Lower lobe of right lung (tissue), 2 donors: ENCODE measurements around the gene BTBD10. TPM values are rescaled to one million over a fixed set of nuclear protein-coding genes. Genes with fewer than 3 reads are reported as not detected.
A peak's percentile ranks its signal among the peaks of the same experiment; 100 is the strongest.

Experiments
- ATAC-seq, 2 donors: fragments of 200-7000 bp; cut with Tn5 transposase; one replicate each; pipeline ENCODE4 v1.9.1; 2020 to 2022; ENCODE audit warnings: mild to moderate bottlenecking in 2 of 2, moderate library complexity in 2 of 2
- DNase-seq: peaks from one replicate; pipeline ENCODE4 v3.0.0-alpha.2; 2020
- H3K27ac ChIP-seq: fragments of 200-600 bp; one replicate; pipeline ENCODE4 v1.8.0; 2022
- H3K27me3 ChIP-seq: fragments of 200-600 bp; one replicate; pipeline ENCODE4 v1.8.0; 2022; ENCODE audit warnings: low read depth
- H3K36me3 ChIP-seq: fragments of 200-600 bp; one replicate; pipeline ENCODE4 v1.8.0; 2022; ENCODE audit warnings: mild to moderate bottlenecking
- H3K4me1 ChIP-seq: fragments of 200-600 bp; one replicate; pipeline ENCODE4 v1.8.0; 2022
- H3K4me3 ChIP-seq: fragments of 200-600 bp; one replicate; pipeline ENCODE4 v1.8.0; 2022; ENCODE audit warnings: mild to moderate bottlenecking
- H3K9me3 ChIP-seq: fragments of 200-600 bp; one replicate; pipeline ENCODE4 v1.8.0; 2022
- CTCF ChIP-seq: fragments of 200-600 bp; IDR thresholded peaks from one replicate; pipeline ENCODE4 v1.8.0; 2022; ENCODE audit warnings: antibody characterized with exemption, mild to moderate bottlenecking
- intact Hi-C: fragments of 100-400 bp; cut with DNase I; formaldehyde crosslinking; loops from one replicate; pipeline ENCODE4 v1.11.0; 2022
- long read RNA-seq: library from polyadenylated mRNA; unstranded; transcript quantifications from one replicate; pipeline ENCODE4 v2.0.0, GENCODE V29; 2021
- total RNA-seq: library from RNA; stranded (reverse); fragmentation: NEBNext Ultra II Directional; extraction: Animal tissue kit (Norgen Biotek cat#: 25700); gene quantifications from one replicate; pipeline ENCODE4 v1.2.1, GENCODE V29; 2021
- donor health status: DM: no; HTN: yes; CAD: no; lungs with severe emphysema.

The BTBD10 gene
- 25.1 TPM for total RNA-seq
- long read RNA-seq, transcript BTBD10-201 (9 exons, 2,504 nt), result major isoform, 18 of 41 reads
- long read RNA-seq, transcript BTBD10-208 (8 exons, 1,662 nt), result minor isoform, 12 of 41 reads
- long read RNA-seq, partial matches to known transcripts, result 2 of 41 reads
- long read RNA-seq, other reads (novel, unspliced or antisense), result 9 of 41 reads

- Histone ChIP-seq H3K9me3 (no peaks in the 10 kb centered on the region), H3K27ac (peak within 1 kb of the TSS; percentile 90), H3K36me3 (no peaks in the 10 kb centered on the region), H3K4me1 (peaks cover 30% of the 10 kb centered on the region), H3K4me3 (peak within 1 kb of the TSS; percentile 81), H3K27me3 (no peaks in the 10 kb centered on the region)
- ATAC-seq (peak; percentile 99 to 100), DNase-seq (peak; percentile 95)
- no peak for TF ChIP-seq CTCF
- intact Hi-C loops, result no loop called here
Measured at GRCh38 chr11:13462901-13463778, at the start of gene BTBD10. Gene BTBD10 (minus strand): TSS chr11:13463222. CDS start chr11:13445124, 18,098 bp downstream.

GRCh38 chr11:13503393-13503792 lies 40.4 kb upstream of the BTBD10 start:
- H3K27me3 ChIP-seq, result peaks cover 7% of the 10 kb centered on the region
- no peak for DNase-seq
- TF ChIP-seq CTCF, result no peak
- no peak overlapping the region for H3K27ac ChIP-seq
- intact Hi-C loops, result no loop called here
- H3K4me3 ChIP-seq, result no peak overlapping the region
- H3K36me3 ChIP-seq, result no peaks in the 10 kb centered on the region
- H3K4me1 ChIP-seq, result no peaks in the 10 kb centered on the region
- H3K9me3 ChIP-seq, result no peaks in the 10 kb centered on the region
- no peak for ATAC-seq

GRCh38 chr11:13502492-13502891 lies 39.5 kb upstream of the BTBD10 start:
- no peak overlapping the region for H3K27ac ChIP-seq
- no peak overlapping the region for H3K4me3 ChIP-seq
- no peak for TF ChIP-seq CTCF
- intact Hi-C loops, result no loop called here
- H3K4me1 ChIP-seq, result no peaks in the 10 kb centered on the region
- no peaks in the 10 kb centered on the region for H3K36me3 ChIP-seq
- no peak for DNase-seq
- H3K27me3 ChIP-seq, result peaks cover 7% of the 10 kb centered on the region
- H3K9me3 ChIP-seq, result no peaks in the 10 kb centered on the region
- ATAC-seq, result no peak

- ATAC-seq (no peak), DNase-seq (no peak)
- Histone ChIP-seq H3K4me3 (no peak within 1 kb of the TSS), H3K36me3 (no peaks in the 10 kb centered on the region), H3K9me3 (no peaks in the 10 kb centered on the region), H3K4me1 (no peaks in the 10 kb centered on the region), H3K27me3 (no peaks in the 10 kb centered on the region), H3K27ac (no peak within 1 kb of the TSS)
- TF ChIP-seq CTCF, result no peak
- intact Hi-C loops, result no loop called here
Measured at GRCh38 chr11:13495929-13496328, 32.9 kb upstream of the BTBD10 start, which contains the start of gene PTH. Gene PTH (minus strand): TSS chr11:13495997. CDS start chr11:13492855, 3,142 bp downstream.

- intact Hi-C loops, result no loop called here
- Histone ChIP-seq H3K36me3 (no peaks in the 10 kb centered on the region), H3K27ac (no peak overlapping the region), H3K4me1 (no peaks in the 10 kb centered on the region), H3K27me3 (no peaks in the 10 kb centered on the region), H3K4me3 (no peak overlapping the region), H3K9me3 (no peaks in the 10 kb centered on the region)
- DNase-seq (no peak), ATAC-seq (no peak)
- no peak for TF ChIP-seq CTCF
Measured at GRCh38 chr11:13494051-13494450, 31.0 kb upstream of the BTBD10 start.
